CD4-positive, alpha-beta T cell treated with Interferon alpha-2 for 1 hour (primary cell): ENCODE measurements around the gene INHA.

ENCODE experiments used
- DNase-seq, 2 donors: peaks; one replicate each; pipeline ENCODE4 v3.0.0-alpha.2; 2020 to 2022

The INHA gene

DNA sequence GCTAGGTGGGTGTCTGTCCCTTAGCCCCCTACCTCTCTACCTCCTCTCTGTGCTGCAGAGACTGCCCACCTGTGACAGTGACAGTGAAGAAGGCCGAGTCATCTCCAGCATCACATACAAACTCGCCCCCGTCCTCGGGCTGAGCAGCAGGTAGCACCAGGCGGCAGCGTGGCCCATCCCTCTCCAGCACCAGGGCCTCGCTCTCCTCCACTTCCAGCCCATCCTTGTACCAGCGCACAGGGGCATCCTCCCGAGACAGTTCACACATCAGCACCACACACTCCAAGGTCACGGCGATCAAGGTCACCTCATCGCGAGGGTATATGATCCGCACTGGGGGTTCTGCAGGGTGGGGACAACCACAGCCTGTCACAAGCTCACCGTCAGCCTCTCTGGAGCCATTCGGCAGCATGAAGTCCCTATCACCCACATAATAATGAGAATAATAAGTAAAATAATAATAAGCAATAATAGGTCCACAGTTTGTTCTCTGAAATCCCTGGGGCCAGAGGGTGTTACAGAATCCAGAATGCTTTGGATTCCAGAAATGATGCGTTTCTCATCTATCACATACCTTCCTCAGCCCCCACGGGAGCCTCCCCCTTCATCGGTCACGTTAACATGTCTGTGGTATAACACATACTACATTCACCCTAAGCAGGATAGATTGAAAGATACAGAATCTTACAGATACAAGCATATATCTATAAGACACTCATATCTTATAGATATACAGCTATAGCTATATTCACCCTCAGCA, 12.8 kb upstream of the INHA start:
- no peak for DNase-seq

DNA sequence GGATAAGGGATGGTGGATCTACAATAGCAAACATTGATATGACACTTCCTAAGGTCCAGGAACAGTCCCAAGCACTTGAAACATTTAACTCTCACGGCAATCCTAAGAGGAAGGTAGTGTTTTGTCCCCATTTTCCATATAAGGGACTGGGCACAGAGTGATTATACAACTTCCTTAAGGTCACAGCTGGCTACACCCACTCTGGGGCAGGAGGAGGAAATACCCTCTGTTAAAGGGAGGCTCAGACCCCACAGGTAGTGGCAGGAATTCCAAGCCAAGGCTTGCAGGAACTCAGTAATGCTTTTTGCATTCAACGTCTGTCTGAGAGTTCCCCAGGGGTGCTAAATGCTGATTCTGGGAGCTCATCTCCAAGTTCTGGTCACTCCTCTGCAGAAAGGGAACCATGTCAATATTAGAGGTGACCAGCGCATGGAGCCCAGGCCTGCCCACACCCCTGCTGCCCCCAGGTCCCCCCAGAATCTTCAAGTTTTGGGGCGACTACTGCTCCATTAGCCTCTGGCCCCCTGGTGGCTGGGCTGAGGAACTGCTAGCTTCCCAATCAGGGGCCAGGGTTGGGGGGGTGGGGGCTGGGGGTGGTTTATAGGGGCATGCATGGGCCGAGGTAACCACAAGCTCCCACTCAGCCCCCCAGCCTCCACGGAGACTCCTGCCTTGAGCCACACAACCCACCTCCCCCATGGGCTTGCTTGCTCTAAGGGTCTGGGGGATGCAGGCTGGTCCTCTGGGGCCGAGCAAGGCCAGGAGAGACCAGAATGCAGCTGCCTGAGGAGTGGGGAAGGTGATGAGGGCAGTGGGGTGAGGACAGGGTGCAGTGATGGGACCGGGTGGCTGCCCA, 11.8 kb upstream of the INHA start:
- DNase-seq: peak in 1 of 2 donors; percentile 37

DNA sequence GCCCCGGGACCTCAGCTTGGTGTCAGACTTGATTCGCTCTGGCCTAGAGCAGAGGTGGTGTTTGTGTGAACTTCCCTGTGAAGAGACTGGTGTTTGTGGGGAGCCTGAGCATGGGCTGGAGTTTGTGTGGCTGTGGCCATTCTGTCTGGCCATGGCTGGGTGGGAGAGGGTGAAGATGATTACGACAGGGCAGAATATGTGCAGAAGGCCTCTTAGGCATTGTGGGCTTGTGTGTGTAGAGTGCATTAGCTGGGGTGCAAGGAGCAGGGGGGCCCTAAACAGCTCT, 11.3 kb upstream of the INHA start:
- DNase-seq: no peak

- no peak for DNase-seq
Measured at GRCh38 chr2:219561179-219562048, 10.7 kb upstream of the INHA start.

DNA sequence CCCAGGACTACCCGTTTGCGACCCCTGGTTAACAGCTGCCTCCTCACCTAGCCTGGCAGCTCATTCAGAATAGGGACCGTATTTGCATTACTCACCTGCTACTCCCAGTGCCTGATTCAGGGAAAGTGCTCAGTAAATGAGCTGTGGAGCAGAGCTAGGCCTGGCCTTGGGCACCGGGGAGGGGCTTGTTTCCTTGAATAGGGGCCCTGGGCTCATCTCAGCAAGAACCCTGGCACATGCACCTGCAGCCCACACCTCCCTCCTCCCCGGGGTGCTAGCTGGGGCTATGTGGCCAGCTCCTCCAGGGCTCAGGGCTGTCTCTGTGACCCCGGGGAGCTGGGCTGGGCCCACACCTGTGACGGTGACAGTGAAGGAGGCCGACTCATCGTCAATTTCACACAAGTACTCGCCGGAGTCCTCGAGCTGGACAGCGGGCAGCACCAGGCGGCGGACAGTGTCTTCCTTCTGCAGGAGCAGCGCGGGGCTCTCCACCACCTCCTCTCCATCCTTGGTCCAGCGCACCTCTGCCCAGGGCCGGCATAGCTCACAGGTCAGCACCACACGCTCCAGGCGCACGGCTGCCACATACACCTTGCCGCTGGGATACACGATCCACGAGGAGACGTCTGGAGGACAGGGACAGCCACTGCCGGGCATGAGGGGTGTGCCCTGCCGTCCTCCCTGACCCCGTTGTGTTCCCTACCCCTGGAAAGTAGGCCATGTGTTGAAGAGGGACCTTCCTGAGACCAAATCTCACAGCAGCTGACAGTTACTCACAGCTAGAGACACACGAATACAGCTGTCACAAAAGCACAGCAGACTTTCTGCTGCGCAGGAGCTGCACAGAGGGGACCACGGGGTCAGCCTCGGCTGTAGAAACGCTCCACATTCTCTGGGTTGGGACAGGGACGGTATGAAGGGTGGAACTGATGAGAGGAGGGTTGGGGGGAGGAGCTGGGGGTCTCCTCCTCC, 9.8 kb upstream of the INHA start:
- no peak for DNase-seq

DNA sequence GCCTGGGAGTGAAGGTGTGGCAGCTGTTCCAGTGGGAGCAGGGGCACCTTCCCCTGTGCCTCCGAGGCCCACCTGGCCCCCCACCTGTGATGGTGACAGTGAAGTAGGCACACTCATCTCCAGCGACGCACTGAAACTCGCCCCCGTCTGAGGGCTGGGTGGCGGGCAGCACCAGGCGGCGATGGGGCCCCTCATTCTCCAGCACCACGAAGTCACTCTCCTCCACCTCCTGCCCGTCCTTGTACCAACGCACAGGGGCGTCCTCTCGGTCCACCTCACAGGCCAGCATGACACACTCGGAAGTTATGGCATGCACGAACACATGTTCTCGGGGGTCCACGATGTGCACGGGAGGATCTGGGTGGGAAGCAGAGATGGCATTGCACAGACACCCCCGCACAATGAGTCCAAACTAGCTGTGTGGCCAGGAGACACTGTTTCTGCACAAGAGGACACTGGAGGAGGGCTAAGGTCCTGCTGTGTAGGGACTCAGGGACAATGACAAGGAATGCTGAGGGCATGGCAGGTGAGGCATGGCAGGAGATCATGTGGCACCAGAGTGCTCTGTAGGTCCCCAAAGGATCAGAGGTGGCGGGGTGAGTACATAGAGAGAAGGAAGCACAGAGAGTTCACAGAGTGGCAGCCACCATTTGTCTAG, 8.7 kb upstream of the INHA start:
- no peak for DNase-seq

DNA sequence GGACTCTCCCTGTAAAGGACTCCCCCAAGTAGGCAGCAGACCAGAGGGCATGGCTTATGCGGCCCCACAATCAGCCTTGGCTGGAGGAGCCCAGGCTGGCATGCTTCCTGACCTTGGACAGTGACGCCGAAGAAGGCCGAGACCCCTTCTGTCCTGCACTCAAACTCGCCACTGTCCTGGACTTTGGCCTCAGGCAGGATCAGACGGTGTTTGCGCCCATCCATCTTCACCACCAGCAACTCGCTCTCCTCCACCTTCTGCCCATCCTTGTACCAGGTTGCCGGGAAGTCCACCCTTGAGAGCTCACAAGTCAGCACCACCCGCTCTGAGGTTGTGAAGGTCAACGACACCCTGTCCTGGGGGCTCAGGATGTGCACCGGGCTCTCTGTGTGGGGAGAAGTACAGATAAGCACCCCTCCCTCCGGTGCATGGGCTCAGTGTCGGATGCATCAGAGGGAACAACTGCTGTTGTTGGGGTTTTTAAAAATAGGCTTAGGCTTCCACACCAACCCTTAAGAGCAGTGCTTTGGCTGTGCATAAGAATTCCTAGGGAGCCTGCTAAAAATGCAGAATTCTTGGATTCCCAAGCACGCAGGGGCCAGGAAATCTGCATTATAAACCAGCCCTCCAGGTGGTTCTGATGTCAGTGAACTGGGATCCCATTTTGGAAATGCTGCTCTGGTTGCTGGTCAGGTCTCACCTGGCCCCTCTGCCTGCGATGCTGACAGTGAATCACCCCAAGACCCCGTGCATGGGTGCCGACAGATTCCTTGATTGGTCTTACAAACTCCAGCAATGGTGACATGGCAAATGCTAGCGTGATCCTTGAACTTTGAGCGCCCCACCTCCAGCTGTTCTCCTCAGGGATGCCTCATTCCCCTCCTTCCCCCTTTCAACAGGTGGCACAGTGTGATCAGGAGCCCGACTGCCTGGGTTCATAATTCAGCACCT, 6.7 kb upstream of the INHA start:
- no peak for DNase-seq

GRCh38 chr2:219566640-219567039, 5.5 kb upstream of the INHA start:
- DNase-seq: no peak

DNA sequence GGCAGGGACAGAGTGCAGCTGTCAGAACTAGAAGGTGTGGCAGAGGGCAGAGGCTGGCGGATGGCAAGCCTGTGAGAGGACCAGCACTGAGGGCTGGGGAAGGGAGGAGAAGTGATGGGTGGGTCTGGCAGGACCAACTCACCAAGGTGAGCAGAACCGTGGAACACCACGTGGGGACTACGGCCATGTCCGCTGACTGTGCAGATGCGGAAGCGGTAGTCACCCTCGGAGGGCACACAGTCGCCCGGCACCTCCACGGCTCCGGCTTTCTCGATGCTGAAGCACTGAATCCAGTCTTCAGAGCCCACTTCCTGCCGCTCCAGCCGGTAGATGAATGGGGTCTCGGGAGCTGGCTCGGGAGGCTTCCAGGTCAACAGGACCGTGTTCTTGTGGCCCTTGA, 5.0 kb upstream of the INHA start:
- DNase-seq: no peak

- DNase-seq: no peak
Measured at GRCh38 chr2:219567791-219568361, 4.2 kb upstream of the INHA start.

GRCh38 chr2:219569041-219569440, 3.1 kb upstream of the INHA start:
- no peak for DNase-seq

DNA sequence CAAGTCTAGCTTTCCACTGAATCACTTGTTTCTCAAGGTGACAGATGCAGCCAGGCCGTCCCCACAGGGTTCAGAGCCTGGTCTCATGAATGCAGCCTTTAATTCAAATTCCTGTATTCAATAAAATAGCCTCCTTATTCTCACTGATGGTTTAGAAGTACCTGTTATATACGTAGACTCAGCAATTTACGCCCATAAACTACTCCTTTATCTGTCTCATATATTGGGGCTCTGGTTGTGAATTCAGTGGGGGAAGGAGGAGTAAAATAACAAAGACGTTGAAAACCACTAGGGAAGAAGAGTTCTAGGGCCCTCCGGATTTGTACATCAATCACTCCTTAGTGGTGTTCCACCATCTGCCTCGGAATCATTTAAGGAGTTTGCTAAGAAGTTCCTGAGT, 2.5 kb upstream of the INHA start:
- no peak for DNase-seq

- DNase-seq: no peak
Measured at GRCh38 chr2:219570194-219570923, 1.8 kb upstream of the INHA start.

DNA sequence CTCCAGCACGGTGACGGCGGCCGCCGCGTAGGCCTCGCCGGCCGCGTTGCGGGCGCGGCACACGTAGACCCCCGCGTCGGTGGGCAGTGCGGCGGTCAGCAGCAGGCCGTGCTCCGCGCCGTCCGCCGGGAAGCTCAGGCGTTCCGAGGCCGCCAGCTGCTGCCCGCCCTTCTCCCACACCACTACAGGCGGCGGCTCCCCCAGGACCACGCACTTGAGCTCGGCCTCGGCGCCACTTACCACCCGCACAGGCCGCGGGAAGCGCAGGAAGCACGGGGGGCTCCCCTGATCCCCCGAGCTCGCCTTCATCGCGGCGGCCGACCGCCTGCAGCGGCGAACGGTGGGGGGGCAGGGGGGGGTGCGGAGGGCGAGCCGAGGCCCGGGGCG, 1.2 kb upstream of the INHA start:
- DNase-seq: no peak

- DNase-seq: no peak
Measured at GRCh38 chr2:219571311-219572236, 536 bp upstream of the INHA start, which contains the start of gene OBSL1. TSS of gene OBSL1 (minus strand) at chr2:219571539. CDS start at chr2:219571232, 307 bp downstream.

DNA sequence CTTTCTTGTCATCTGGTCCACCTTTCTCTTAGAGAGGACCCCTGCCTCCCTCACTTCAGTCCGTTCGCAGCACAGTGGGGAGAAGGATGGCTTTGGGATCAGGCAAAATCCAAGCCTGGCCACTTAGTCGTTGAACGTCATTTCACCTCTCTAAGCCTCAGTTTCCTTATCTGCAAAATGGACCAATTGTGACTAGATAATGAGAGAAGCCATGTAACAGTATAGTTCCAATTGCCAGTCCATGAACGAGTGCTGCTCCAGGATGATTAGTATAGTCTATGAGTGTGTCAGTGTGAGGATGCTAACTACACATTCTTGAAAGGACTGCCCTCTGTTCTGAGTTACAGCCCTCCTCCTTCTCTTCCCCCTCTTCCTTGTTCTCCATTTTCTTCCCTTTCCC, 1.1 kb downstream of the INHA start:
- DNase-seq: no peak

GRCh38 chr2:219574484-219575311, 2.6 kb downstream of the INHA start:
- DNase-seq: no peak
